Prostate gland (tissue), 2 donors: ENCODE measurements around the gene HOXA5. TPM values are rescaled to one million over a fixed set of nuclear protein-coding genes. Genes with fewer than 3 reads are reported as not detected.

ENCODE experiments used
- DNase-seq: peaks from one replicate; pipeline ENCODE4 v3.0.0-alpha.2; 2019; ENCODE audit warnings: low spot score
- H3K27ac ChIP-seq, 2 donors: fragments of 200-600 bp; sonication (generic); 2 replicates each; pipeline ENCODE4 v1.5.1; 2017 to 2019
- H3K27me3 ChIP-seq: fragments of 200-600 bp; sonication (generic); replicated peaks from 2 replicates; pipeline ENCODE4 v1.5.1; 2019; ENCODE audit not compliant: insufficient read depth
- H3K36me3 ChIP-seq, 2 donors: fragments of 200-600 bp; sonication (generic); 1 replicate in 1 of 2; 2 replicates in 1 of 2; pipeline versions ENCODE4 v1.5.1 to v1.8.1; 2017 to 2019
- H3K4me1 ChIP-seq: fragments of 200-600 bp; sonication (generic); replicated peaks from 2 replicates; pipeline ENCODE4 v1.5.1; 2019
- H3K4me3 ChIP-seq, 2 donors: fragments of 200-600 bp; sonication (generic); 2 replicates each; pipeline ENCODE4 v1.5.1; 2017 to 2019
- H3K9me3 ChIP-seq: fragments of 200-600 bp; sonication (generic); 2 replicates; pipeline ENCODE4 v1.5.1; 2017
- POLR2A ChIP-seq: fragments of 450-650 bp; IDR thresholded peaks from one replicate; pipeline ENCODE4 v1.6.1; 2016; ENCODE audit warnings: antibody characterized with exemption, mild to moderate bottlenecking
- POLR2AphosphoS5 ChIP-seq: sonication (generic); formaldehyde crosslinking; IDR thresholded peaks from one replicate; pipeline ENCODE4 v1.6.1; 2017; ENCODE audit warnings: antibody characterized with exemption
- WGBS: methylation state at CpG from one replicate; pipeline ENCODE4 v1.1.5; 2018; 5-methylcytosine and 5-hydroxymethylcytosine counted together
- intact Hi-C: fragments of 100-400 bp; cut with DNase I; formaldehyde crosslinking; loops from one replicate; pipeline ENCODE4 v1.14.2; 2022
- total RNA-seq, 2 donors: library from RNA; depleted of rRNA; stranded (reverse); fragments of >200 nt; gene quantifications; one replicate each; pipeline ENCODE4 v1.1.0, GENCODE V29; 2016
- TF ChIP-seq, protein P1 (sequence below), 4 experiments: fragments of 200-600 bp in 2 of 4; fragments of 450-650 bp in 2 of 4; sonication (generic) in 2 of 4; IDR thresholded peaks; 1 replicate in 3 of 4; 2 replicates in 1 of 4; pipeline ENCODE4 v1.5.1; 2016 to 2019; ENCODE audit warnings: antibody characterized with exemption in 4 of 4, mild to moderate bottlenecking in 2 of 4, moderate library complexity in 2 of 4

HOXA5 gene
- 10 to 100 TPM in 1 of 2 donors, 1 to 10 TPM in 1; 3.7 to 12.9 TPM for total RNA-seq

DNA sequence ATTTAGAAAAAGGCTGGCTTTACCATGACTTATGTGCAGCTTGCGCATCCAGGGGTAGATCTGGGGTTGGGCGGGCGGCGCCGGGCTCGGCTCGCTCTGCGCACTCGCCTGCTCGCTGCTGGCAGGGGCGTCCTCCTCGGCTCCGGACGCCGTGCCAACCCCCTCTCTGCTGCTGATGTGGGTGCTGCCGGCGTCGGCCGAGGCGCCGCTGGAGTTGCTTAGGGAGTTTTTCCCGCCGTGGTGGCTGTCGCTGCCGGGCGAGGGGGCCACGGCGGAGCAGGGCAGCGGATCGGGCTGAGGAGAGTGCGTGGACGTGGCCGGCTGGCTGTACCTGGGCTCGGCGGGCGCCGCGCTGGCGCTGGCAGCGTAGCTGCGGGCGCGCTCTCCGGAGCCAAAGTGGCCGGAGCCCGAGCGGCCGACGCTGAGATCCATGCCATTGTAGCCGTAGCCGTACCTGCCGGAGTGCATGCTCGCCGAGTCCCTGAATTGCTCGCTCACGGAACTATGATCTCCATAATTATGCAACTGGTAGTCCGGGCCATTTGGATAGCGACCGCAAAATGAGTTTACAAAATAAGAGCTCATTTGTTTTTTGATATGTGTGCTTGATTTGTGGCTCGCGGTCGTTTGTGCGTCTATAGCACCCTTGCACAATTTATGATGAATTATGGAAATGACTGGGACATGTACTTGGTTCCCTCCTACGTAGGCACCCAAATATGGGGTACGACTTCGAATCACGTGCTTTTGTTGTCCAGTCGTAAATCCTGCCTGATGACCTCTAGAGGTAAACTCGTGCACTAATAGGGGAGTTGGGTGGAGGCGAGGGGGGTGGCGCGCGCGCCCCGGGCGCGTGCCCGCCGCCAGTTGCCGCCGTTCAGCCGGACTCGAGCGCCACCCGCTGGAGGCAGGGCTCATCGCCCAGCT lies at the start of gene HOXA5:
HOXA5 (minus strand) TSS at position 659 of the 927 bp plus-strand sequence; CDS start at position 585, 74 bp downstream.
- intact Hi-C loops = no loop called here
- DNase-seq = peak; percentile 80
- Histone ChIP-seq H3K27me3 (no peaks in the 10 kb centered on the region), H3K27ac (peak within 1 kb of the TSS; percentile 62 to 72), H3K36me3 (no peaks in the 10 kb centered on the region), H3K9me3 (no peaks in the 10 kb centered on the region), H3K4me1 (no peaks in the 10 kb centered on the region), H3K4me3 (peak within 1 kb of the TSS; percentile 40)
- WGBS = 39% methylated on average over 79 of the region's 86 CpGs
- TF ChIP-seq POLR2A (peak; percentile 66), POLR2AphosphoS5 (peak; percentile 77)
- TF ChIP-seq, protein P1, sequence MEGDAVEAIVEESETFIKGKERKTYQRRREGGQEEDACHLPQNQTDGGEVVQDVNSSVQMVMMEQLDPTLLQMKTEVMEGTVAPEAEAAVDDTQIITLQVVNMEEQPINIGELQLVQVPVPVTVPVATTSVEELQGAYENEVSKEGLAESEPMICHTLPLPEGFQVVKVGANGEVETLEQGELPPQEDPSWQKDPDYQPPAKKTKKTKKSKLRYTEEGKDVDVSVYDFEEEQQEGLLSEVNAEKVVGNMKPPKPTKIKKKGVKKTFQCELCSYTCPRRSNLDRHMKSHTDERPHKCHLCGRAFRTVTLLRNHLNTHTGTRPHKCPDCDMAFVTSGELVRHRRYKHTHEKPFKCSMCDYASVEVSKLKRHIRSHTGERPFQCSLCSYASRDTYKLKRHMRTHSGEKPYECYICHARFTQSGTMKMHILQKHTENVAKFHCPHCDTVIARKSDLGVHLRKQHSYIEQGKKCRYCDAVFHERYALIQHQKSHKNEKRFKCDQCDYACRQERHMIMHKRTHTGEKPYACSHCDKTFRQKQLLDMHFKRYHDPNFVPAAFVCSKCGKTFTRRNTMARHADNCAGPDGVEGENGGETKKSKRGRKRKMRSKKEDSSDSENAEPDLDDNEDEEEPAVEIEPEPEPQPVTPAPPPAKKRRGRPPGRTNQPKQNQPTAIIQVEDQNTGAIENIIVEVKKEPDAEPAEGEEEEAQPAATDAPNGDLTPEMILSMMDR (IDR thresholded peaks at IDR 0.05) = peak in 3 of 4 experiments; percentile 70 to 91 (median 82)

DNA sequence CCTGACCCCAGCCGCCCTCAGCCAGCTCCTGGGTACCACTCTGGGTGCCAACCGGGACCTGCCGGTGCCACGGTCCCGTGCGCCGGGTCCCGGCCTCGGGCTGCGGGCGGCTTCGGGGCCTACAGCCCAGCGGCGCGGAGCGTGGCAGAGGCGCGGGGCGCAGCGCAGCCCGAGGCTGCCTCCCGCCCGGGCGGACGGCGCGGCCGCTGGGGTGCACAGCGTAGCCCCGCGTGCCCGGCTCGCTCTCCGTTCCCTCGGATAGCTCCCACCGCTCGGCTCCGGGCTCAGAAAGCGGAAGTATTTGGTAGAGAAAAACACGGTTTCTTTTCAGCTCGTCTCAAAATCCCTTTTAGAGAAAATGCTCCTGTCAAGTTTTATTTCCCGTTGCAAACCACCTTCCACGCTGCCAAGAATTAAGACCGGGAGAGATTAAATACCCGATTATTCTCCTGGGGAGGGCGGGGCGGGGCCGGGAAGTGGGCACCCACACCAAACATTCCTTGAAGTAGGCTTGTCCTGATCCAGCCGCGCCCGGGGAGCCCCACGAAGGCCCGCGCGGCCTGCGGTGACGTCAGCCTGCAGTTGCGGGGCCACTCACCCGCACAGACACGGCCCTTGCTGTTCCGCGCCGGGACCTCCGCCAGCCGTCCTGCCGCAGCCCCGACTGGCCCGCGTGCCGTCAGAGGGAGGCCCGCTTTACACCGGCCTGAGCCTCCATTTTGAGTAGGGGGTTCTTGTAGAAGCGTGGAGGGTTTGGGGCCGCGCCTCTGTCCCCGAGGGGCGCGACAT lies 49.3 kb upstream of the HOXA5 start:
- peaks cover 16% of the 10 kb centered on the region for H3K4me1 ChIP-seq
- DNase-seq = peak; percentile 55
- peak overlapping the region; percentile 96 to 97 for H3K27ac ChIP-seq
- H3K27me3 ChIP-seq = no peaks in the 10 kb centered on the region
- H3K36me3 ChIP-seq = no peaks in the 10 kb centered on the region
- intact Hi-C loops = no loop called here
- TF ChIP-seq POLR2A (no peak), POLR2AphosphoS5 (peak; percentile 27)
- under 1% methylated on average over 41 of the region's 78 CpGs for WGBS
- no peaks in the 10 kb centered on the region for H3K9me3 ChIP-seq
- H3K4me3 ChIP-seq = peak overlapping the region; percentile 76 to 81

DNA sequence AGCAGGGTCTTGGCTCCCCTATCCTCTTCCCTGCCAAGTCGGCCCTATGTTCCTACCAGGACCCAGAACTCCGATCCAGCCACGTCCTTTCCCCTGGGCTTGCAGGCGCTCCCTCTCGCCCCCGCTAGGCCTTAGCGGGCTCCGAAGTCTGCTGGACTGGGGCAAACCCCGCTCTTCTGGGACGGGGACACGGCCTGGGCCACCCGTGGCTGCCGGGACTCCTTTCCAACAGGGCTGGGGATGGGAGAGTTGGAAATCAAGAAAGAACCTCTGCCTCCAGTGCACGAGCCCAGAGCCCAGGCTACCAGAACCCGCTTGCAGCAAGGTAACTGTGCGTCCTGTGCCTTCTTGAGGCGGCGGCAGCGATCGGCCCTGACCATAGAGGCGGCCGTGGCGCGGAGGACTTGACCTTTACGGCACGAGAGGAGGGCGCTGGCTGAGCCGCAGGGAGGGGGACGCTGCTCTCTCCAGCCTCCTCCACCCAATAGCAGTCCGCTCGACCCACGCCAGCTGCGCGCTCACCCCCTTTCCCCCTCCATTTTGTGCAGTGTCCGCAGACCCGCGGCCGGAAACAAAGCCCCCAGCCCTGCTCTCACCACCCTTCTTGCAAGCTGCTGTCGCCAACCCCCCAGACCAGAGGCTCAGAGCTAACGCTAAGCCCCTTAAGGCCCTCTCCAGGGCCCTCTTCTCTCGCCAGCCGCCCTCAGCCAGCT lies 48.5 kb upstream of the HOXA5 start:
- peak overlapping the region; percentile 96 to 97 for H3K27ac ChIP-seq
- no peaks in the 10 kb centered on the region for H3K9me3 ChIP-seq
- 8% methylated on average over 42 of the region's 42 CpGs for WGBS
- H3K27me3 ChIP-seq = no peaks in the 10 kb centered on the region
- intact Hi-C loops = no loop called here
- peak; percentile 59 for DNase-seq
- peak; percentile 8 for TF ChIP-seq POLR2AphosphoS5
- TF ChIP-seq, protein P1 (IDR thresholded peaks at IDR 0.05) = peak in 2 of 4 experiments; percentile 5 to 18
- peak; percentile 11 for TF ChIP-seq POLR2A
- H3K4me3 ChIP-seq = peak overlapping the region; percentile 76 to 81
- peaks cover 16% of the 10 kb centered on the region for H3K4me1 ChIP-seq
- H3K36me3 ChIP-seq = no peaks in the 10 kb centered on the region

DNA sequence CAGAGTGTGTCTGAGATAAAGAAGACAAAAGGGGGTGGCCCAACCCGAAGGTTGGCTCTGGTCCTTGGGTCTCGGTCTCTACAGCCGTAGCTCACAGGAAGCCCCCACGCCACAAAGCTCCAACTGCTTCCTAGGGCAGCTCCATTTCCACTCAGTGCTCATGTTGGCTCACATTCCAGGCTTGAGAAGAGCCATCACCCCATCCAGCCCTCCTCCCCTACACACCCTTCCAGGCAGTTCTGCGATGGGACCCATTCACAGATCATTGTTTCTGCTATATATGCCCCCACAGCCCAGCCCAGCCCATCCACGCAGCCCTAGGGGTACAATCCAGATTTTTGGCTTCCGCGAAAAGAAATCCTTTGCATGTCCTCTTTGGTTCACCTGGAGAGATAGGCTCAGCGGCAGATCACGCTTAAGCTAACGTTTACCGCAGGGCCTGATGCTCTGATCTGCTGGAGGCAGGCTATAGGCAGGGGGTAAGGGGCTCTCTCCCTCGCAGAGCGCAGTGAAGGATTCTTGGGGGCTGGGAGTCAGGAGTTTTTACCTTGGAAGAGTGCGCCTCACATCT lies 47.8 kb upstream of the HOXA5 start:
- Histone ChIP-seq H3K27ac (peak overlapping the region; percentile 96 to 97), H3K9me3 (no peaks in the 10 kb centered on the region), H3K4me1 (peaks cover 16% of the 10 kb centered on the region), H3K27me3 (no peaks in the 10 kb centered on the region), H3K36me3 (no peaks in the 10 kb centered on the region), H3K4me3 (peak overlapping the region; percentile 76 to 81)
- TF ChIP-seq, protein P1 (IDR thresholded peaks at IDR 0.05) = no peak
- TF ChIP-seq POLR2AphosphoS5 (no peak), POLR2A (no peak)
- intact Hi-C loops = no loop called here
- 20% methylated on average over 15 of the region's 15 CpGs for WGBS
- DNase-seq = peak; percentile 33
